Pancreas (tissue), 10 donors: ENCODE results near the gene SKP2. TPM values are rescaled to one million over a fixed set of nuclear protein-coding genes. Genes with fewer than 3 reads are reported as not detected.

Experiments used
- ATAC-seq, 4 donors: fragments of 200-7000 bp; cut with Tn5 transposase; one replicate each; pipeline versions ENCODE4 v1.8.0 to v1.9.1; 2020; ENCODE audit warnings: mild to moderate bottlenecking in 4 of 4, moderate library complexity in 4 of 4
- DNase-seq, 6 donors: peaks; one replicate each; pipeline ENCODE4 v3.0.0-alpha.2; 2020
- FAIRE-seq: peaks from 2 replicates; lab custom pipeline; 2012; peaks lifted over from hg19 to GRCh38; lab: Jason Lieb, UNC
- H3K27ac ChIP-seq, 4 donors: fragments of 200-600 bp; sonication (generic); 1 replicate in 3 of 4; 2 replicates in 1 of 4; pipeline versions ENCODE4 v1.5.0 to v1.8.0; 2020
- H3K27me3 ChIP-seq, 4 donors: fragments of 200-600 bp; one replicate each; pipeline ENCODE4 v1.8.0; 2021
- H3K36me3 ChIP-seq, 3 donors: fragments of 200-600 bp; sonication (generic) in 1 of 3; one replicate each; pipeline versions ENCODE4 v1.5.0 to v1.8.0; 2020 to 2021
- H3K4me1 ChIP-seq, 3 donors: fragments of 200-600 bp; one replicate each; pipeline ENCODE4 v1.8.0; 2021
- H3K4me3 ChIP-seq, 4 donors: fragments of 200-600 bp; sonication (generic) in 2 of 4; one replicate each; pipeline versions ENCODE4 v1.5.0 to v1.8.0; 2020 to 2021
- H3K9me3 ChIP-seq, 4 donors: fragments of 200-600 bp; one replicate each; pipeline ENCODE4 v1.8.0; 2021
- CTCF ChIP-seq, 4 donors: fragments of 200-600 bp; sonication (generic) in 3 of 4; IDR thresholded peaks; one replicate each; pipeline versions ENCODE4 v1.5.0 to v1.8.0; 2021; ENCODE audit warnings: antibody characterized with exemption in 4 of 4
- WGBS, 2 donors: extraction: QIAGEN DNeasy Blood & Tissue Kit; methylation state at CpG; one replicate each; pipeline ENCODE4 v1.1.7; 2013; 5-methylcytosine and 5-hydroxymethylcytosine counted together
- intact Hi-C, 3 donors: fragments of 100-400 bp; cut with DNase I; formaldehyde crosslinking; loops; one replicate each; pipeline versions ENCODE4 v1.11.1 to v1.14.2; 2022
- polyA plus RNA-seq, 2 donors: library from polyadenylated mRNA; stranded (reverse); fragments of 200-250 nt; gene quantifications; one replicate each; pipeline ENCODE4 v1.2.3, GENCODE V29; 2013
- total RNA-seq, 6 donors: library from RNA; stranded (reverse); fragmentation: NEBNext Ultra II Directional in 4 of 6; extraction: Animal tissue kit (Norgen Biotek cat#: 25700) in 4 of 6; gene quantifications; one replicate each; pipeline versions ENCODE4 v1.2.1 to v1.2.4, GENCODE V29; 2021 to 2023
- donor health status: healthy with polysubstance abuse.
- donor health status: DM: no; HTN: no; CAD: no; lungs with moderate emphysema.
- donor health status: DM: no; HTN: no; CAD: no.
- donor health status: control.
- donor health status: control.
- donor health status: Bipolar disorder and iron deficiency.
- donor health status: DM: yes; HTN: yes; CAD: no.
- donor health status: DM: no; HTN: no; CAD: no.
- donor health status: DM: no; HTN: no; CAD: no.
- donor health status: DM: yes; HTN: yes; CAD: no.

The SKP2 gene
- total and polyA plus RNA-seq, 8 donors = 1.5 to 8.7 (median 4.0) TPM

GRCh38 chr5:36150676-36151433 is 1.1 kb upstream of the SKP2 start:
- no peak for TF ChIP-seq CTCF (IDR thresholded peaks at IDR 0.05)
- H3K27me3 ChIP-seq = no peaks in the 10 kb centered on the region
- DNase-seq (peak in 4 of 6 donors; percentile 24 to 31 (median 27)), ATAC-seq (peak; percentile 22 to 44 (median 30)), FAIRE-seq (no peak)
- H3K27ac ChIP-seq = peak overlapping the region; percentile 70 to 83 (median 79)
- peak overlapping the region; percentile 79 to 98 (median 88) for H3K4me3 ChIP-seq
- no peaks in the 10 kb centered on the region for H3K36me3 ChIP-seq
- H3K9me3 ChIP-seq = no peaks in the 10 kb centered on the region
- peaks cover 4 to 16% (median 8%) of the 10 kb centered on the region in 3 donors for H3K4me1 ChIP-seq
- 2% methylated on average over 23 of the region's 23 CpGs for WGBS, 2 donors
- intact Hi-C loops = no loop called here

GRCh38 chr5:36152324-36153297 is 700 bp downstream of the SKP2 start:
- H3K27ac ChIP-seq = no peak overlapping the region
- H3K27me3 ChIP-seq = no peaks in the 10 kb centered on the region
- peak overlapping the region; percentile 79 to 98 (median 88) for H3K4me3 ChIP-seq
- TF ChIP-seq CTCF (IDR thresholded peaks at IDR 0.05) = no peak
- intact Hi-C loops = no loop called here
- ATAC-seq = peak in 2 of 4 donors; percentile 5 to 15
- 4 to 6% methylated on average over 24 of the region's 24 CpGs for WGBS, 2 donors
- DNase-seq = peak in 1 of 6 donors; percentile 31
- no peaks in the 10 kb centered on the region for H3K9me3 ChIP-seq
- H3K36me3 ChIP-seq = no peaks in the 10 kb centered on the region
- no peak for FAIRE-seq
- H3K4me1 ChIP-seq = peaks cover 4 to 16% (median 8%) of the 10 kb centered on the region in 3 donors

- no peak for ATAC-seq
- peaks cover 4 to 16% (median 8%) of the 10 kb centered on the region in 3 donors for H3K4me1 ChIP-seq
- intact Hi-C loops = no loop called here
- H3K27me3 ChIP-seq = no peaks in the 10 kb centered on the region
- H3K4me3 ChIP-seq = no peak overlapping the region
- H3K27ac ChIP-seq = no peak overlapping the region
- no peaks in the 10 kb centered on the region for H3K9me3 ChIP-seq
- FAIRE-seq = no peak
- no peak for TF ChIP-seq CTCF (IDR thresholded peaks at IDR 0.05)
- WGBS, 2 donors = 70 to 76% methylated on average over 7 of the region's 7 CpGs
- no peak for DNase-seq
- no peaks in the 10 kb centered on the region for H3K36me3 ChIP-seq
These were observed 1.4 kb downstream of the SKP2 start for GRCh38 chr5:36153298-36153677.

GRCh38 chr5:36153726-36154125 is 1.8 kb downstream of the SKP2 start:
- FAIRE-seq (no peak), ATAC-seq (no peak), DNase-seq (no peak)
- Histone ChIP-seq H3K36me3 (no peaks in the 10 kb centered on the region), H3K27me3 (no peaks in the 10 kb centered on the region), H3K9me3 (no peaks in the 10 kb centered on the region), H3K4me3 (no peak overlapping the region), H3K27ac (no peak overlapping the region), H3K4me1 (peaks cover 4 to 16% (median 8%) of the 10 kb centered on the region in 3 donors)
- WGBS, 2 donors = 52 to 61% methylated on average over 4 of the region's 4 CpGs
- intact Hi-C loops = no loop called here
- TF ChIP-seq CTCF (IDR thresholded peaks at IDR 0.05) = no peak
